GM19395 (cell line): ENCODE results near the gene NR2C1.

Experiments used
- ATAC-seq: cut with Tn5 transposase; IDR thresholded peaks from one replicate; pipeline ENCODE4 v1.9.1; 2021; ENCODE audit warnings: mild to moderate bottlenecking, moderate library complexity; ENCODE audit not compliant: unreplicated experiment

Gene NR2C1

GRCh38 chr12:95085612-95086011 lies 12.2 kb upstream of the NR2C1 start:
- ATAC-seq, result no peak

- no peak for ATAC-seq
These were observed 10.5 kb upstream of the NR2C1 start for GRCh38 chr12:95083938-95084337.

GRCh38 chr12:95083471-95083870 lies 10.1 kb upstream of the NR2C1 start:
- ATAC-seq, result no peak

GRCh38 chr12:95077341-95077740 lies 3.9 kb upstream of the NR2C1 start:
- no peak for ATAC-seq

- ATAC-seq, result no peak
These were observed 1.3 kb upstream of the NR2C1 start for GRCh38 chr12:95074766-95075165.

GRCh38 chr12:95073698-95074520 lies 491 bp upstream of the NR2C1 start:
- ATAC-seq, result peak; percentile 4

- no peak for ATAC-seq
These were observed 3.0 kb downstream of the NR2C1 start for GRCh38 chr12:95070378-95070777.

- no peak for ATAC-seq
These were observed 7.1 kb downstream of the NR2C1 start for GRCh38 chr12:95066091-95066855.

- no peak for ATAC-seq
These were observed 12.5 kb downstream of the NR2C1 start for GRCh38 chr12:95060951-95061350.

- ATAC-seq, result no peak
These were observed 13.4 kb downstream of the NR2C1 start for GRCh38 chr12:95059984-95060383.

GRCh38 chr12:95057424-95057823 lies 16.0 kb downstream of the NR2C1 start:
- no peak for ATAC-seq

GRCh38 chr12:95055057-95055456 lies 18.4 kb downstream of the NR2C1 start:
- ATAC-seq, result no peak

- ATAC-seq, result no peak
These were observed 19.2 kb downstream of the NR2C1 start for GRCh38 chr12:95054206-95054605.

GRCh38 chr12:95051241-95051640 lies 22.2 kb downstream of the NR2C1 start:
- no peak for ATAC-seq

GRCh38 chr12:95037906-95038305 lies 35.5 kb downstream of the NR2C1 start:
- ATAC-seq, result no peak

- ATAC-seq, result no peak
These were observed 38.7 kb downstream of the NR2C1 start for GRCh38 chr12:95034750-95035149.

- ATAC-seq, result no peak
These were observed 50.9 kb downstream of the NR2C1 start for GRCh38 chr12:95022477-95022876.

GRCh38 chr12:95017482-95017881 lies 55.9 kb downstream of the NR2C1 start:
- ATAC-seq, result no peak

- ATAC-seq, result no peak
These were observed 57.3 kb downstream of the NR2C1 start for GRCh38 chr12:95016120-95016519.

GRCh38 chr12:95014554-95014953 lies 58.9 kb downstream of the NR2C1 start:
- ATAC-seq, result no peak

GRCh38 chr12:95006206-95006605 lies 67.2 kb downstream of the NR2C1 start:
- no peak for ATAC-seq

GRCh38 chr12:95004610-95005009 lies 68.8 kb downstream of the NR2C1 start:
- no peak for ATAC-seq
